C4-2B (cell line): Measurements from ENCODE around the gene MT1M.
"Not testable (repeated sequence)": the region's sequence is repeated elsewhere in the genome, so short reads cannot be mapped to it uniquely, and the experiment has no call there.

Experiments used
- H3K27ac ChIP-seq: fragments of 450-650 bp; 2 replicates; pipeline ENCODE4 v1.5.1; 2017
- CTCF ChIP-seq: fragments of 450-650 bp; conservative IDR thresholded peaks from 2 replicates; pipeline ENCODE4 v1.5.1; 2017; ENCODE audit warnings: mild to moderate bottlenecking
- ZFX ChIP-seq: fragments of 450-650 bp; IDR thresholded peaks from 2 replicates; pipeline ENCODE4 v1.6.1; 2017

The MT1M gene

GRCh38 chr16:56658327-56658875 lies 25.9 kb downstream of the MT1M start:
- H3K27ac ChIP-seq: peak overlapping the region; percentile 46

DNA sequence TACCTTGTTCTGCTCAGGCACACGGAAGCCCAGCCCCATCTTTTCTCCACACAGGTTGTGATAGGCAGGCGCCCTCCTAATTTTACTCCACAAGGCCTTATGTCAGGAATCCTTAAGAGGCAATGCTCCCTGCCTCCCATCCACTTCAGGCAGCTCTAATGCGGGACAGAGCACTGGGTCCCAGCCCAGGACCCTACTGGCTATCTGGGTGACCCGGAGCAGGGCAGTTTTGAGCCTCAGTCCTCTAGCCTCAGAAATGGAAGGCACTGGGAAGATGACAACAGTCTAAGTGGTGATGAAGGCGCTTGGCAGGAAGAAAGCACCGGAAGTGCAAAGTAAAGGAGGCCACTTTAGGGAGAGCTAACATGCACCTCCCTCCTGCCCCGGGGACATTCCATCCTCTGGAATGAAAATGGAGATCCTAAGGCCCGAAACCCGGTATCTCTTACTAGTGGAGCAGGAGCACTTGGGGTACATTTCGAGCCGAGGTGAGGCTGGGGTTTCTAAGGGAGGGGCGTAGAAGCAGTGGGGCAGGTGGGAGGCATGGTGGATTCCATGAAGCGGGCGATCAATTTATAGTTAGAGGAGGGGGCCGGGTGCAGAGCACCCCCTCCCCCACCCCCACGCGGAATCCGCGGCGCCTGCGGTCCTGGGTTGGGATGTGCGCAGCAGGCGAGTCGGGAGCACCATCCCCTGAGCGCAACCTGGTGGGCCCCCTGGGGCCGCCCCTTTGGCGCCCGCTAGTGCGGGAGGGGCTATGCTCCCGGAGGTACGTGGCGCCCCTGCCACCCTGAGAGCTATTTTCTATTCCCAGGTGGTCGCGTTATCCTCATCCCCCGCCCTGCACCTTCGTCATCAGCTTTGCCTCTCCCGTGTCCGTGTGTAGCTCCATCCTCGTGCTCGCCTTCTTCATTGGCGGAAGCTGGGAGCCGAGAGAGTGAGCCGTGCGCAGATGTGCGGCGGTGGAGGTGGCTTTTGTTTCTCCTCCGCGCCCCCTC lies 30.2 kb downstream of the MT1M start:
- no peak overlapping the region for H3K27ac ChIP-seq
- TF ChIP-seq CTCF (no peak), ZFX (no peak)

More at GRCh38 chr16:56658327-56658875, 25.9 kb downstream of the MT1M start:
- no peak for TF ChIP-seq ZFX
- TF ChIP-seq CTCF: no peak

- no peak for TF ChIP-seq CTCF
- no peak for TF ChIP-seq ZFX
- H3K27ac ChIP-seq: no peak overlapping the region
Measured at GRCh38 chr16:56664506-56664905, 32.0 kb downstream of the MT1M start.

DNA sequence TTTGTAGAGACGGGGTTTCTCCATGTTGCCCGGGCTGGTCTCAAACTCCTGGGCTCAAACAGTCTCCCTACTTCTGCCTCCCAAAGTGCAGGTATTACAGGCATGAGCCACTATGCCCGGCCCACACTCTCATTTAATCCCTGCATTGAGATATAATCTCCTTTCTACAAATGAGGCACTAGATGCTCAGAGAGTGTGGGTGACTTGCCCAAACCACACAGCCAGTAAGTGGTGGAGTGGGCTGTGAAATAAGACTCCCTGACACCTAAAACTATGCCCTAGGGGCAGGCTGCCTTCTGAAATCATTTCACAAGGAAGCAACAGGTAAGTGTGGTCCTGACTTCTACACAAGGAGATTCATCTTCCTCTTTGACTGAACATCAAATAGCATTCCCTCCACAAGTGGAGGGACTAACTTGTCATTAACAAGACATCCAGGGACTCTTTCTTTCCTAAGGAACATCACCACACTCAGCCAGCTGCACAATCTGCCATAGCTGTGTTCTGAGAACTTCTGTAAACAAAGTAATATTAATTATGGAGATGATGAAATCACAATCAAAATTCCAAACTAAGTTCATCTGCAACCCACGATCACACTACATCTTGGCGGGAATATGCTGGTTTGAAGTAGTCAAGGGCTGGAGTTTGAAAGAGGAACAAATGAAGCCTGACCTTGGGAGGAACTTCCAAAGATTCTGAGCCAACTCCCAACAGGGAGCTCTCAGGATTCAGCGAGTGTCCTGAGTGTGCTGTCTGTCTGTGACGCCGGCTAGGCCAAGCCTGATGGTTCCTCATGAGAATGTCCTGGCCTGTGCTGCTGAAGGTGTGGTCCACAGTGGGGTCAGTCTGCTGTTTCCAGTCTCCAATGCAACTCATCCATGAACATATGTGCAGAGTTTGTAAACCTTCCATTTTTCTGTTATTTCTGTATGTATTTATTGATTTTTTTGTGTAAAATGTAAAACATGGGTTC lies 33.1 kb downstream of the MT1M start:
- H3K27ac ChIP-seq: not testable (repeated sequence)

GRCh38 chr16:56667581-56668571 lies 35.4 kb downstream of the MT1M start, which contains the start of gene MT1G:
TSS of gene MT1G (minus strand) at chr16:56668065. CDS start at chr16:56667993, 72 bp downstream.
- H3K27ac ChIP-seq: no peak within 1 kb of the TSS
- TF ChIP-seq CTCF: no peak
- TF ChIP-seq ZFX: no peak

DNA sequence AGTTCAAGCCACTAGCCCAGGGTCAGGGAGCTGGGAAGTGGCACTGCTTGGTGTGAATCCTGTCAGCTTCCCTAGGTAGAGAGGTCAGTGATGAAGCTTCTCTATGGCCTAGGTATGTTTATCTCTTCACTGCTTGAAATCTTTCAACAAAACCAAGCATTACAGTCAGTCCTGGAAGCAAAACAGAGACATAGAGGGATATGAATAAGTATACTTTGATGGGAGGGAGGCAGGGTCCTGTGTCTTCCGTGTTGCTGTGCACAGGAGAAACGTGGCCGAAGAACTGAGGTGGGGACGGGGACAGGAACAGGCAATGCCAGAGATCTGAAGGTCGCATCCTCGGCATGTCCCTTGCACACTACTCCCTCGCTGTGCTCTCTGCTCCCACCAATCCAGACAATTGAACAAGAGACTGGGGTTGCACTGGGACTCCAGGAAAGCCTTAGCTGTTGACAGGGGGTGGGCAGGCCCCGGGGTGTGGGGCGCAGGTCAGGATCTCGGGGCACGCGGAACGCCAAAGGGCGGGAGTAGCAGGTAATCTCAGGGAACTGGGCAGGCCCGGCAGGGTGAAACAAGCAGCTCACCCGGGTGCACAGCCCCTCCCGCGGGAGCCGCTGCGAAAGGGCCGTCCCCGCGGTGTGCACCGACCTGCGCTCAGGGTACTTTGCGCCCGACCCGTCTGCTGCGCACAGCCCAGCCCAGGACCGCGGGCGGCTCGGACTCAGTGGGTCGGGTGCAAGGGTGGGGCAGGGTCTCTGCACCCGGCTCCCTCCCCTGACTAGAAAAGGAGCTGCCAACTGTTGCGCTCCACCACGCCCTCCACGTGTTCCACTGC lies 36.8 kb downstream of the MT1M start, which contains the start of gene MT1H:
Gene MT1H, plus strand, starts transcription at position 810 of the 835 bp plus-strand sequence. CDS start 71 bp downstream, outside the sequence.
- no peak for TF ChIP-seq CTCF
- no peak for TF ChIP-seq ZFX

More for the DNA sequence above, 36.8 kb downstream of the MT1M start, which contains the start of gene MT1H:
- no peak within 1 kb of the TSS for H3K27ac ChIP-seq
